ENCODE results near the gene AGRP.
A peak's percentile ranks its signal among the peaks of the same experiment; 100 is the strongest.

Gene AGRP

GRCh38 chr16:67463059-67463458 lies 20.3 kb downstream of the AGRP start:
- DNase-seq (ENCODE audit: low spot score): no peak

- DNase-seq (ENCODE audit: low spot score): no peak
Observed at GRCh38 chr16:67462279-67462655, 21.1 kb downstream of the AGRP start.

DNA sequence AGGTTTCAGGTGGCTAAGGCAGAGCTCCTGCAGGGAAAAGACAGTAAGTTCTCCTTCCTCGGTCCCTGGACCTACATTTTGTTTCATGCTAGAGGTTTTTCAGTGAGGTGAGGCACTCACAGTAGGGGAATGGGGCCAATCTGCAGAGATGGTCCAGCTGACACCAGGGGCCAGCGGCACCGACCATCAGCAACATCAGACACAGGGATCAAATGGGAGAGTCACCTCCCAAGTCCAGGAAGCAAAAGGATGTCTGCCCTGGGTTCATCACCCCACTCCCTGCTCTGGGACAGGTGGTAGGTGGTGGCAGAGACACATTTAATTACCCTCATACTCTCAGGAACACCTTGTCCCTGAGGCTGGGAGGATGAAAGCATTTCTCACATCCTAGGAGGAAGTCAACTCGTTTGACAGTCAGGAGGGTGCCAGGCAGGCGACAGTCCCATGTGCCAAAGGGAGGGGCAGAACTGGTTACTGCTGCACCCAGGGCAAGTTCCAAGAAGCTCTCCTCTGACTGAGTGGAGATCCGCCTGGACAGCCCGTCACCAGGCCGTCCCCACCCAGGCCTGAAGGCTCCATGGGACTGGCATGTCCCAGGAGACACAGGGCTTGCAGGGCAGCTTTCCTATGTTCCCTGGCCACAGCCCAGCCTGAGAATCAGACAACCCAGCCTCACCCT lies 21.6 kb downstream of the AGRP start:
- DNase-seq (ENCODE audit: low spot score): no peak

DNA sequence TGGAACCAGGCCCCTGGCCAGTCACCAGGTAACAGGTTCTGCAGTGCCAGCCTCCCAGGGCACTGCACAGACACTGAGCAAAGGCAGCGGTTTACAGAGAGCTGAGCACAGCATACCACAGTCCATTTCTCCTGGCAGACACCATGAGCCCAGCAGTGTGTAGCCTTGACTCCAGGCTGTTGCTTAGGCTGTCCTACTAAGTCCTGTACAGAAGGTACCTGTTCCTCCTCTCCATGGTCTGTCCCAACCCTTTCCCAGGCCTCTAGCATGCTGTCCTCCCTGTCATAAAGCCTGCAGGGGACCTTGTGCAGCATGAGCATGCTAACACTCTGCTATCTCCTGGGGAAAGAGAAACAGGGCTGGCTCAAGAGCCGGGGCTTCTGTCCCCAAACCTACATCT lies 22.4 kb downstream of the AGRP start:
- no peak for DNase-seq (ENCODE audit: low spot score)

GRCh38 chr16:67460168-67460567 lies 23.2 kb downstream of the AGRP start:
- DNase-seq (ENCODE audit: low spot score): no peak

DNA sequence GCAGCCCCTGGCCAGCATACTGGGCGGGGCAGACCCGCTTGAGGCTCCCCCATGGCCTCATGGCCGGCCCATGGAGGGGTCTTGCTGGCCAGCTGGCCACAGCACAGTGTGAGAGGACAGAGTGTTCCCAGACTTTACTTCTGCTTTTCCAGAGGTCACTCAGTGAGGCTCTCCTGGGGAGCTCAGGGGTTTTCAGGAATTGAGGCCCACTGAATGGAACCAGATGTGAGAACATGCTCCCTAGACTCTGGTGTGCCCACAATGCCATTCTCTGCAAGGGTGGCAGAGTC lies 23.5 kb downstream of the AGRP start:
- no peak for DNase-seq (ENCODE audit: low spot score)

DNA sequence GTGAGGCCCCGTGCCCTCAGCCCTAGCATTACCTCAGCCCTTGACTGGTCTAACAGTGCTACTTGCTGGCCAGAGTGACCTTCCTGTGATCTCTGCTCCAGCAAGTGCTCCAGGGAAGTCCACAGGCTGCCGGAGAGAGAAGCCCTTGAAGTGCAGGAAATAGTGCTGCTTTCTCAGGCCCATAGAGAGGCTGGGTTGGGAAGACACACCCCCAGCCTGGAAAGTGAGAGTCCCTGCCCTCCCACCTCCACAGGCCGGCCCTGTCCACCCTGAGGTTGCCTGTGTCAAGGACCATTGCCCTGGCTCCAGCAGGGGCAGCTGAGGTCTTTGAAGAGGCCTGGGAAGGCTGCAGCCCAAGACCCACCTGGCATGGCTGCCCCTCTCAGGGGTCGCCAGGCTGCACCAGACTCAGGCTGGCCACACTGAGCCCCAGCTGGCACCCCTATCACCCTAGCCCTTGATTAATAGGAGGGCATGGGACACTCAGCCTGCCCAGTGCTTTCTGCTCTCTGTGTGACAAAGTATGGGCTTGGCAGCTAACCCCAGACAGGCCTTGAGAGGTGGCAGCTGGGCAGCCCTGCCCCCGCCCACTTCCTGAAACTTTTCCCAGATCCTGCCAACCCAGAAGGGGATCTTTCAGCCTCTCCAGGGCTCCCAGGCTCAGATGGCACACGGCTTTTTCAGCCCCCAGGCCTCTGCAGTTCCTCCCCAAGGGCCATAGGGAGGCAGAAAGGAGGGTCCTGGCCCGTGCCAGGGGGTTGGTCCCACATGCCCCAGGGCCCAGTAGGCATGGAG lies 24.1 kb downstream of the AGRP start:
- DNase-seq (ENCODE audit: low spot score): no peak

- DNase-seq (ENCODE audit: low spot score): no peak
Observed at GRCh38 chr16:67458121-67458641, 25.2 kb downstream of the AGRP start.

GRCh38 chr16:67457611-67458010 lies 25.7 kb downstream of the AGRP start:
- no peak for DNase-seq (ENCODE audit: low spot score)

DNA sequence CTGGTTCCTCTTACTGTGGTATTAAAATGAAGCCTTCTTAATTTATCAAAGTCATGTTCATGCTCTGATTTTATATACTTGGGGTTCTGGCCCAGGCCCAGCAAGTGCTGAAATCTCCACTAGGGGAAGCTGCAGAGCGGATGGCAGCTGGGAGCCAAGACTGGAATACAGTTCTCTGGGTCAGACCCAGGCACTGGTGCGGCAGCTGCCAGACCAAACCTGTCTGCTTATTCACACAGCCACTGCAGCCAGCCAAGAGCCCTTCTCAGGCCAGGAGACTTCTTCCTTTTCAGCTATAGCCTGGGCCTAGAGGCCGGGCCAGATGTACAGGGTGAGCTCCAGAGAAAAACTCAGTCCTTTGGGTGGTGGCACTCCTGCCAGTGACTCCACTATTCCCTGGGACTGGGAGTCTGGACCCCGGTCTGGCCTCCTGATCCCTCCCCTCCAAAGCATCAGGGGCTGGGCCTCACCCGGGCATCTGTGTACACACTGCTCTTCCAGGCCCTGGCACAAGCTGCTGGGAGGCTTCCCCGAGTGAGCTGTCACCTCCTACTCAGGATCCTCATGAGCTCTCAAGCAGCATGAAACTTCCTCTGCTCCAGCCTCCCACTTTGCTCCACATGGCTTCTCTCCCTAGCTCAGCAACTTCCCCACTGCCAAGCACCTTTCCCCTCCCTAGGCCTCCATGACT lies 26.8 kb downstream of the AGRP start:
- DNase-seq (ENCODE audit: low spot score): peak; percentile 76

GRCh38 chr16:67454852-67455251 lies 28.5 kb downstream of the AGRP start:
- DNase-seq (ENCODE audit: low spot score): no peak

DNA sequence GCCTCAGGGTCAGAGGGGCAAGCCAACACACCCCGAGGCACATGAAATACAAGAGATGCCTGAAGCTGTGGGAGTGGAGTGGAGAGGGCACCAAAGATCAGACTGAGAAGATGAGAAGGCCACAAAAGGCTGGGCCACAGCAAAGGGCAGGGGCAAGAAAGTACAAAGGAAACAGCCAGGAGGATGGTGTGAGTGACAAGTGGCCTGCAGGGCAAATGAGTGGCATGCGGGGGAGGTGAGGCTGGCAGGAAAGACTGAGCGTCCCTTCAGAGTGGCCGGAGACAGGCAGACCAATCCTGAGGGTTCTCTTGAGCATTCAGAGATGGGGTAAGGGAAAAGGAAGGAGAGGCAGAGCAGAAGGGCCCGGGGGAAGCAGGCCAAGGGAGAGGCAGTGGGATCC lies 29.2 kb downstream of the AGRP start:
- DNase-seq (ENCODE audit: low spot score): no peak

DNA sequence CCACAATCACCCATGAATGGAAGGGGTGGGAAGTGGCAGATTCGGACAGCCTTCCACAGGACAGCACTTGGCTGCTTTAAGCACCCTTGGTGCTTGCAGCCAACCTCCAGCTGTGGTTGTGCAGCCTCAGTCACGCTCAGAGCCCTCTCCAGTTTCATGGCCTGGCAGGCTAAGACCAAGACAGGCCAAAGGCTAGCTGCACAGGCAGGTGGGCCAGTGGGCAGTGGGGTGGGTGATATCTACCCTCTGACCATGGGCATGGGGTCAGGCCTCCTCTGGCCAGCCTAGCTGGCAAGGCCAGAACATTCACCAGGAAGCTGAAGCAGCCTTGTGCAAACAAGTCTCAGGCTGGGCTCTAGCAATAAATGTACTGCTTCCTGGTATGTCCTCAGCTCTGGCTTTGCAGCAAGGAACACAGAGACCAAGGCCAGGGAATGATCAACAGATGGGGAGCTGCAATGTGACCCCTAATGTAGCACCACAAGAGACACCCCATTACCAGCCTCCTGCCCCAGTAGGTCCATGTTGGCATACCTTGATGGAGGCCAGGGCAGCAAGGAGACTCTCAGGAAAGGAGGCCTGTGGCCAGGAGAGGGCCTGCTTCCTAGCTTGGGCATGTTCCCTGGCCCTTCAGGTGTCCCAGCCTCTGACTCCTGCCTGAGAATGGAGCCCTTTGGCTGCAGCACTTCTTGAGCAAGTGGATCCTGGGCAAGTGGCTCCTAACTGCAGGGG lies 31.5 kb downstream of the AGRP start:
- DNase-seq (ENCODE audit: low spot score): no peak

GRCh38 chr16:67451061-67451703 lies 32.2 kb downstream of the AGRP start:
- no peak for DNase-seq (ENCODE audit: low spot score)

DNA sequence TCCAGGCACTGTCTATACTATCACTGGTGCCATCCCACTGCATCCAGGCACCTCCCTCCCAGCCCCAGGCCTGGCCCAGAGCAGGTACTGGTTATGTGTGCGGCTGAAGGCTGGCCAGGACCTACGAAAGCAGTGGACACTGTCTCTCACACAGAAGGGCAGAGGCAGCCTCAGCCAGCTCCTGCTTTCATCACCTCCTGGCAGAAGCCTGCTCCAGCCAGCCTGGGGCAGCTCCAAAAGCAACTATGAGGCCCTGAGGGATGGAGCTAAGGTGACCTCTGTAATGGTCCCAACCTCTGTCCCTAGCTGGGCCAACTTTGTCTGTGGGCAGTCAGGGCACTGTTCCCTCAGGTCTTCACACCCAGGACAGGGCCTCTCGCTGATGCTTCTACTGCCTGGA lies 33.6 kb downstream of the AGRP start:
- no peak for DNase-seq (ENCODE audit: low spot score)

DNA sequence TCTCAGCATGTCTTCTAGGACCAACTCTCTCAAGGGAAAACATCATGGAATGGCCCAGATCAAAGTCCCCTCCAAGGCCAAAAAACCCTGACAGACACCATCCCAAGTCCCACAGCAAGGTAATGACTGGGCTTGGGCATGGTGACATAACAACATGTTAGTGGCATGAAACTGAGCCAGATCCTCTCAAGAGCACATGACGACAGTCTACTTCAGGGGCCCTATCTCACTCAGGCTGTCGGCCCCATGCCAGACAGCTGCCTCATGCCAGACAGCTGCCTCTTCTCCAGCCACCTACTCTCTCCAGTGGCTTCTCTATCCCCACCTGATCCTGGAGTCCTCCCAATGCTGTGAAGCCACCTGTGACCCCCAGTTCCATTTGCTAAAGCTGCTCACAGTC lies 34.0 kb downstream of the AGRP start:
- DNase-seq (ENCODE audit: low spot score): no peak

GRCh38 chr16:67448580-67448979 lies 34.8 kb downstream of the AGRP start:
- DNase-seq (ENCODE audit: low spot score): no peak

- DNase-seq (ENCODE audit: low spot score): no peak
Observed at GRCh38 chr16:67447508-67448076, 35.8 kb downstream of the AGRP start.

GRCh38 chr16:67446968-67447507 lies 36.3 kb downstream of the AGRP start:
- no peak for DNase-seq (ENCODE audit: low spot score)

GRCh38 chr16:67445913-67446907 lies 37.1 kb downstream of the AGRP start:
- no peak for DNase-seq (ENCODE audit: low spot score)
